ENCODE results near the gene OSBP.
"Not testable (repeated sequence)": the region's sequence is repeated elsewhere in the genome, so short reads cannot be mapped to it uniquely, and the experiment has no call there.

The OSBP gene

GRCh38 chr11:59553323-59553722 lies 62.3 kb downstream of the OSBP start:
- DNase-seq (ENCODE audit: low read depth): no peak

GRCh38 chr11:59552844-59553243 lies 62.7 kb downstream of the OSBP start:
- DNase-seq (ENCODE audit: low read depth): no peak

GRCh38 chr11:59551659-59552521 lies 63.7 kb downstream of the OSBP start:
- DNase-seq (ENCODE audit: low read depth): no peak

GRCh38 chr11:59550842-59551658 lies 64.5 kb downstream of the OSBP start:
- DNase-seq (ENCODE audit: low read depth): peak; percentile 67

GRCh38 chr11:59550368-59550841 lies 65.2 kb downstream of the OSBP start:
- DNase-seq (ENCODE audit: low read depth): peak; percentile 77

- no peak for DNase-seq (ENCODE audit: low read depth)
Measured at GRCh38 chr11:59548309-59548656, 67.3 kb downstream of the OSBP start.

- DNase-seq (ENCODE audit: low read depth): not testable (repeated sequence)
Measured at GRCh38 chr11:59547605-59548308, 67.8 kb downstream of the OSBP start.

GRCh38 chr11:59545179-59546020 lies 70.2 kb downstream of the OSBP start:
- no peak for DNase-seq (ENCODE audit: low read depth)

GRCh38 chr11:59544869-59545178 lies 70.8 kb downstream of the OSBP start:
- no peak for DNase-seq (ENCODE audit: low read depth)

GRCh38 chr11:59543713-59544112 lies 71.9 kb downstream of the OSBP start:
- not testable (repeated sequence) for DNase-seq (ENCODE audit: low read depth)

GRCh38 chr11:59542142-59542810 lies 73.3 kb downstream of the OSBP start:
- DNase-seq (ENCODE audit: low read depth): no peak

- DNase-seq (ENCODE audit: low read depth): no peak
Measured at GRCh38 chr11:59534676-59535075, 80.9 kb downstream of the OSBP start.

- no peak for DNase-seq (ENCODE audit: low read depth)
Measured at GRCh38 chr11:59532620-59533019, 83.0 kb downstream of the OSBP start.

GRCh38 chr11:59528711-59529110 lies 86.9 kb downstream of the OSBP start:
- no peak for DNase-seq (ENCODE audit: low read depth)
